Vagina (tissue), 2 donors: ENCODE results near the gene CRADD.

Source experiments
- CTCF ChIP-seq, 3 experiments: fragments of 450-650 bp in 2 of 3; fragments of 200-600 bp in 1 of 3; sonication (generic) in 1 of 3; IDR thresholded peaks; one replicate each; pipeline ENCODE4 v1.5.1; 2017 to 2019; ENCODE audit warnings: antibody characterized with exemption in 3 of 3, mild to moderate bottlenecking in 2 of 3, moderate library complexity in 2 of 3
- POLR2AphosphoS5 ChIP-seq, 2 donors: sonication (generic); formaldehyde crosslinking; IDR thresholded peaks; one replicate each; pipeline ENCODE4 v1.9.0; 2017; ENCODE audit warnings: antibody characterized with exemption in 2 of 2, mild to moderate bottlenecking in 2 of 2, low read depth in 1 of 2; ENCODE audit not compliant: insufficient read depth in 1 of 2

DNA sequence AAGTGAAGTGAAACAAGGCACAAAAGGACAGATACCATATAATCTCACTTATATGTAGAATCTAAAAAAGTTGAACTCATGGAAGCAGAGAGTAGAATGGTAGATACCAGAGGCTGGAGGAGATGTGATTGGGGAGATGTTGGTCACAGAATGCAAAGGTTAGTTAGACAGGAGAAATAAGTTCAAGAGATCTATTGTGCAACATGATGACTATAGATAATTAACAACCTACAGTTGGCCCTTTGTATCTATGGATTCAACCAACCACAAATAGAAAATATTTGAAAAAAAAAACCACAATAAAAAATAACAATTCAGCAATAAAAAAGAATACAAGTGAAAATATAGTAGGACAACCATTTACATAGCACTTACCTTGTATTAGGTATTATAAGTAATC lies 19.3 kb downstream of the CRADD start:
- TF ChIP-seq CTCF (IDR thresholded peaks at IDR 0.05) (no peak), POLR2AphosphoS5 (IDR thresholded peaks at IDR 0.05; ENCODE audit: insufficient read depth in 1 of 2, low read depth in 1 of 2) (no peak)
